ENCODE measurements around the gene TNFAIP8. TPM values are rescaled to one million over a fixed set of nuclear protein-coding genes. Genes with fewer than 3 reads are reported as not detected.

TNFAIP8 gene
- total RNA-seq, 2 experiments from 2014 or later: 121 to 122 TPM

DNA sequence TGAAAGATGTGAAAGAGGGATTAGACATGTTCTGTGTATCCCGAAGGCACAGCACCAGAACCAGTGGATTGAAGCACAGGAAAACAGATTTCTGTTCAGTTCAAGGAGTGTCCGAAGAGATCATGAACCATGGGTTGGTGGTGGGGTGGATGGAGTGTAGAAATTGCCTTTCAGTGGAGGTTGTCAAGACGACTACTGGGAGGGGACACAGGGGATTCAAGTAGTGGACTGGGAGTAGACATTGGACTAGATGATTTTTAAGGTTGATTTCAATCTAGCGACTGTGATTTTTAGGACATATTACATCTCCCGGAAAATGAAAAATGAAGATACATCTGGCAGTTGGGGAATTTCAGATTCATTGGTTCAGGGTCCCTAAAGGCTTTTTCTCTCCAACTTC lies 35.9 kb upstream of the TNFAIP8 start:
- POLR2A ChIA-PET: no interaction called here
- no peak for ATAC-seq (ENCODE audit: low read depth)
- DNase-seq: no peak
- Mint-ChIP-seq H3K36me3 (peaks cover 19% of the 10 kb centered on the region), H3K27ac (peak overlapping the region; percentile 82), H3K4me1 (peaks cover 78% of the 10 kb centered on the region), H3K9me3 (no peaks in the 10 kb centered on the region), H3K4me3 (no peak overlapping the region), H3K27me3 (no peaks in the 10 kb centered on the region)

DNA sequence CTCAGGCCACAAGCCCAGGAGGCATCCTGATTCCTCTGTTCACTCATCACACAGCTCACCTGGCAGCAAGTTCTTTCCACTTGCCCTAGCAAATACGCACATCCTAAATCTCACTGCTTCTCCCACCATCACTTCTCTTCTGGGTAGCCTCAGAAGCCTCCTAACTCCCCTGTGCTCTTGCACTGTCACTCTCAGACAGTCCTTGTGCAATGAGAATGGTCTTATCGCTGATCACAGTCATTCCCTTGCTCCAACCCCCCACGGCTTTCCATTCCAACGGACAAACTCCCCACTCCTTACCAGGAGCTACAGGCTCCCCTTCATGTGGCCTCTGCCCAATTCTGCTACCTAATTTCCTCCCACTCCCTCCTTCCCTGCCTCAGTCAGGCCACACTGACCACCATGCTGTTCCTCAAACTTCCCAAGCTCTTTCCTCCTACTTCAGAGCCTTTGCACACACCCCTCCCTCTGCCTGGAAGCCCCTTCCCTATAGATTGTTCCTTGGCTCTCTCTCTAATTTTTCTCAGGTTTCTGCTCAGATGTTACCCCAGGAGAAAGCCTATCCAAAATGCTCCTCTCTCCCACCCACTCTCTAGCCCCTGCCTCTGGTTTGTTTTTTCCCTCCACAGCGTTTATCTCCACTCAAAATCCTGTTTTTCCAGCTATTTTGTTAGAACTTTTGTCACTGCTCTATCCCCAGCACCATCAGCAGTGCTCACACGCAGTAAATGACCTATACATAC lies 34.1 kb upstream of the TNFAIP8 start:
- peaks cover 24% of the 10 kb centered on the region for H3K36me3 Mint-ChIP-seq
- no peaks in the 10 kb centered on the region for H3K9me3 Mint-ChIP-seq
- ATAC-seq (ENCODE audit: low read depth): no peak
- no peak for DNase-seq
- H3K4me1 Mint-ChIP-seq: peaks cover 75% of the 10 kb centered on the region
- H3K27ac Mint-ChIP-seq: peak overlapping the region; percentile 92
- H3K4me3 Mint-ChIP-seq: peak overlapping the region; percentile 59
- POLR2A ChIA-PET: interaction anchor here (1.1 to 3.7 kb wide), 5 partner anchors 8 to 52 kb away, joined by 3 to 23 read pairs (median 4); no protein-coding TSS in a partner anchor
- no peaks in the 10 kb centered on the region for H3K27me3 Mint-ChIP-seq

DNA sequence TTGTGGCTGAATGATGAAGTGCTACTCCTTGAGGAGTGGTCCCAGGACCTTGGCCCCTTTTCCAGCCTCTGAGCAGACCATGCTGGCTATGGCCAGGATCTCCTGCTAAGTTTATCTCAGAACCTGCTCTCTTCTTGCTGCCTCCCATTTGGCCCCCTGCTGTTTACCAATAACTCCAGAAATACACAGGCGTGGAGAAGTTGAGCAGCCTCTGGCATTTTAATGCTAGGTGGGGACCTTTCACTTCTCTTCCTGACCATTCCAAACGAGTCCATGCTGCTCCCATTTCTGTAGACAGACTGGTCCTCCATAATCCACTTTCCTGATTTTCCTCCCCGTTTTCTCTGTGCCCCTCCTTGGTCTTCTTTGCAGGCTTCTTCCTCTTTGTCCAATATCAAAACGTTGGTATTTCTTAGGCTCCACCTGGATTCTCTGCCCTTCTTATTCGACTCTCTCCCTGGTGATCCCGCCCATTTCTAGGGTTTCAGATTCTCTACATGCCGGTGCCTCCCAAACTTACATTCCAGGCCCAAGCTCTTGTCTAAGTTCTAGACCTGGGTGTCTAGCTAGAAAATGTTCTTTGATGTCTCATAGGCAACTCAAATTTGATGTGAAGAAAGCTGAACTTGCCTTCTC lies 33.4 kb upstream of the TNFAIP8 start:
- DNase-seq: no peak
- POLR2A ChIA-PET: interaction anchor here (1.3 to 3.7 kb wide), 3 partner anchors 8 to 14 kb away, joined by 4 to 23 read pairs (median 8); no protein-coding TSS in a partner anchor
- peaks cover 23% of the 10 kb centered on the region for H3K36me3 Mint-ChIP-seq
- H3K9me3 Mint-ChIP-seq: no peaks in the 10 kb centered on the region
- no peak for ATAC-seq (ENCODE audit: low read depth)
- peaks cover 77% of the 10 kb centered on the region for H3K4me1 Mint-ChIP-seq
- H3K4me3 Mint-ChIP-seq: peak overlapping the region; percentile 76
- H3K27me3 Mint-ChIP-seq: no peaks in the 10 kb centered on the region
- peak overlapping the region; percentile 92 for H3K27ac Mint-ChIP-seq

DNA sequence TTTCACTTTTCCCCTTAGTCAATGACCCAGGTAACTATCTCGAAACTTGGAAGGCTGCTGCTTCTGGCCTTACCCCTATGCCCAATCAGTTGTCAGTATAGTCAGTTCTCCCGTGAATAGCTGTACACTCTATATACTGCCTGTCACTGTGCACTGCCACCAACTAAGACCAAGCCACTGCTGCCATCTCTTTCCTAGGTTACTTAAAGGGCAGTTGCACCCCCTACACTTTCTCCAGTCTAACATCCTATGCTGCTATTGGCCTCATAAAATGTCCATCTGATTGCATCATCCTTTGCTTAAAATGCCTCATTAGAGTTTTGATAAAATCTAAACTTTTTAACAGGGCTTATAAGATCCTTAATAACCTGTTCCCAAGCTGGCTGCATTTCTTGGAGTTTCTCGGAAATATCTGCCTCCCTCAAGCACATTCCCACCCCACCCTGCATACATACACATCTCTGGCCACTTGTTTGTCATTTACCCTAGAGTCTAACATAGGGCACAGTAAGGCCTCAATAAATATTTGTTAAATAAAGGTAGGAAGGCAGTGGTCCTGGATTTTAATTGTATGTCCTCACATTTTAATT lies 32.8 kb upstream of the TNFAIP8 start:
- H3K9me3 Mint-ChIP-seq: no peaks in the 10 kb centered on the region
- DNase-seq (no peak), ATAC-seq (ENCODE audit: low read depth) (peak; percentile 40)
- POLR2A ChIA-PET: interaction anchor here (1.1 to 3.7 kb wide), 2 partner anchors 13 to 17 kb away, joined by 3 to 23 read pairs; no protein-coding TSS in a partner anchor
- peak overlapping the region; percentile 92 for H3K27ac Mint-ChIP-seq
- peak overlapping the region; percentile 76 for H3K4me3 Mint-ChIP-seq
- H3K27me3 Mint-ChIP-seq: no peaks in the 10 kb centered on the region
- peaks cover 23% of the 10 kb centered on the region for H3K36me3 Mint-ChIP-seq
- peaks cover 78% of the 10 kb centered on the region for H3K4me1 Mint-ChIP-seq

DNA sequence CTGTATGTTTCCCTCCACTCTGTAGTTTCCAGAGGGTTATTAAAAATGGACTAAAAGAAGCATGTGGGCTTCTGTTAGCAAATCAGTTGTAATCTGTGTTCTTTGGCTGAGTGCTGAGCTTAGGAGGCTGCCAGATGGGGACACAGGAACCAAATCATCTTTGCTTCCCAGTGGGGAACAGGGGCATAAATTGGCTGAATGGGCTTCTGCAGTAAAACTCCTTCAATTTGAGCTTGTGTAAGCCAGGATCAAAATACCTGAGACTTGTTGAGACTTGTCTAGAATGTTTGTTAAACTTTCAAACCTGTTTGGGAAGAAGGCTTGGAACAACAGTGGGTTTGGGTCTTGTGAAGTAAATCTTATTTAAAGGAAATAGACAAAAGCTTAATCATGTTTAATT lies 32.2 kb upstream of the TNFAIP8 start:
- Mint-ChIP-seq H3K9me3 (no peaks in the 10 kb centered on the region), H3K36me3 (peaks cover 23% of the 10 kb centered on the region), H3K4me1 (peaks cover 78% of the 10 kb centered on the region), H3K27me3 (no peaks in the 10 kb centered on the region), H3K27ac (peak overlapping the region; percentile 57), H3K4me3 (no peak overlapping the region)
- POLR2A ChIA-PET: interaction anchor here (0.7 to 3.7 kb wide), 4 partner anchors 9 to 17 kb away, joined by 3 to 23 read pairs (median 4); no protein-coding TSS in a partner anchor
- ATAC-seq (ENCODE audit: low read depth) (no peak), DNase-seq (no peak)

DNA sequence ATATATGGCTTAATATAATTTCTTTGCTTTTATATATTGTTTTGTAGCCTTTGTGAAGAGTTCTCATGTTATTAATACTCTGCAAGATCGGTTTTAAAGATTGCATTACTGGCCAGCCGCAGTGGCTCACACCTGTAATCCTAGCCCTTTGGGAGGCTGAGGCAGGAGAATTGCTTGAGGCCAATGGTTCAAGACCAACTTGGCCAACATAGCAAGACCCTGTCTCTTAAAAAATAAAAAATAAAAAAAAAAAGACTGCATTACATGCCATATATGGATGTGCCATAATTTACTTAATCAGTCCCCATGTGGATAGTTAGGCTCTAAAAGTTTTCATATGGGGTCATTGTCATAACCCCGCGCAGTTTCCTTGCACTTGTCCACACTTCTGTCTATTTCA lies 31.0 kb upstream of the TNFAIP8 start:
- ATAC-seq (ENCODE audit: low read depth) (no peak), DNase-seq (no peak)
- H3K27ac Mint-ChIP-seq: no peak overlapping the region
- peaks cover 17% of the 10 kb centered on the region for H3K36me3 Mint-ChIP-seq
- H3K4me1 Mint-ChIP-seq: peaks cover 77% of the 10 kb centered on the region
- no peaks in the 10 kb centered on the region for H3K27me3 Mint-ChIP-seq
- no peak overlapping the region for H3K4me3 Mint-ChIP-seq
- H3K9me3 Mint-ChIP-seq: no peaks in the 10 kb centered on the region
- POLR2A ChIA-PET: interaction anchor here (0.7 to 3.7 kb wide), 2 partner anchors 11 to 39 kb away, joined by 4 to 23 read pairs; no protein-coding TSS in a partner anchor

DNA sequence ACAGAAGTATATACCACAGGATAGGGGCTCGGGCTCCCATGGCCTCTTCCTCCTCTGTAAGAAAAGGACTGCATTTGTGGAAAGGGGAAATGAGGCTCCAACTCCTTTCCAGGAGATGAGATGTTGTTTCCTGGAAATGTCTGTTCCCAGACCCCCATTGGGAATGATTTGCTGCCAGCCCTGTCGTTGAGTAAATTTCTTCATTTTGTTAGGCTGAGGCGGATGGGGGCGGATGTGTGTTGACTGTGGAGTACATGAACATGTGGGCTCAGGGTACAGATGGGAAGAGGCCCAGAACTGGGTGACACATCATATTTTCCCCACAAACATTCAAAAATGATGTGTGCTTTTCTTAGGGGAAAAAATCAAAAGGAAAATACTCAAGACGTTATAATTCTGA lies 28.8 kb upstream of the TNFAIP8 start:
- ATAC-seq (ENCODE audit: low read depth): no peak
- POLR2A ChIA-PET: interaction anchor here (1.7 to 3.3 kb wide), 2 partner anchors 12 to 15 kb away, joined by 5 to 15 read pairs; no protein-coding TSS in a partner anchor
- H3K27ac Mint-ChIP-seq: peak overlapping the region; percentile 96
- peaks cover 78% of the 10 kb centered on the region for H3K4me1 Mint-ChIP-seq
- peak overlapping the region; percentile 78 for H3K4me3 Mint-ChIP-seq
- peaks cover 14% of the 10 kb centered on the region for H3K36me3 Mint-ChIP-seq
- no peaks in the 10 kb centered on the region for H3K9me3 Mint-ChIP-seq
- DNase-seq: no peak
- no peaks in the 10 kb centered on the region for H3K27me3 Mint-ChIP-seq

DNA sequence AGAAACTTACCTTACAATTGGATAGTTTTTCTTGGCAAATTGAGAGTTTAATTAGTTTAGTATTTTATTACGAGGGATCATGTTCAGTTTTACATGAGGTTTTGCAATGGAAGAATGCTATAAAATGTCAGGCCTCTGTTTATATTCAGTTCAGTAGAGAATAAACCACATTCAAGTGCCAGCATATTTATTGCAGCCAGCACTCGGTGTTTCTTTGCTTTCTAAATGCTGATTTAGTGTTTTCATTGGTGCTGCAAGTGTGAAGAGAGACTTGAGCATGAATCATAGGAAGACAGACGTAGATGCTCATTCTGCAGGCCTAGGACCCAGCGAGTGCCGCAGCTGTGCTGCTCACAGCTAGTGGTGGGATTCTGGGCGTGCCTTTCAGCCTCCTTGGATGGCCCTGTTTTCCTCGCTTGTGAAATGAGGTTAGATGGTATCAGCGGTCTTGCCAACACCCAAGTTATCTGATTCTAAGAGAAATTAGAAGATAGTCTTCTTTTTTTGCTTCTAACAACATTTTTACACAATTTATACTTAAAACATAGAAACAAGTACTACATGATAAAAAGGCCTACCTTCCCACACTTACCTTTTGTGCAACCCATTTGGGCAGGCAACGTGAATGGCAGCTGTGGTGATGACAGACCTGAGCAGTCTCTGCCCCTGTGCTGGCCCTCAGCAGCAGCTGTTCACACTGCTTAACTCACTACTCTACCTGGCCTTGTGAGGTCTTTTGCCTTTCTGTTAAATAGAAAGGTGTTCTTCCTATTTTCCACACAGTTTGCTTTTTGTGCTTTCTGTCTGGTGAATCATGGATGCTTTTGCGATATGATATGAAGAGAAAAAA lies 26.8 kb upstream of the TNFAIP8 start:
- H3K36me3 Mint-ChIP-seq: peaks cover 16% of the 10 kb centered on the region
- peak overlapping the region; percentile 66 for H3K4me3 Mint-ChIP-seq
- peak overlapping the region; percentile 97 for H3K27ac Mint-ChIP-seq
- H3K4me1 Mint-ChIP-seq: peaks cover 73% of the 10 kb centered on the region
- H3K27me3 Mint-ChIP-seq: no peaks in the 10 kb centered on the region
- DNase-seq (no peak), ATAC-seq (ENCODE audit: low read depth) (peak; percentile 70)
- H3K9me3 Mint-ChIP-seq: no peaks in the 10 kb centered on the region
- POLR2A ChIA-PET: interaction anchor here (0.6 to 3.3 kb wide), 7 partner anchors 7 to 258 kb away, joined by 3 to 19 read pairs (median 8); partner anchors contain the start of gene DMXL1

DNA sequence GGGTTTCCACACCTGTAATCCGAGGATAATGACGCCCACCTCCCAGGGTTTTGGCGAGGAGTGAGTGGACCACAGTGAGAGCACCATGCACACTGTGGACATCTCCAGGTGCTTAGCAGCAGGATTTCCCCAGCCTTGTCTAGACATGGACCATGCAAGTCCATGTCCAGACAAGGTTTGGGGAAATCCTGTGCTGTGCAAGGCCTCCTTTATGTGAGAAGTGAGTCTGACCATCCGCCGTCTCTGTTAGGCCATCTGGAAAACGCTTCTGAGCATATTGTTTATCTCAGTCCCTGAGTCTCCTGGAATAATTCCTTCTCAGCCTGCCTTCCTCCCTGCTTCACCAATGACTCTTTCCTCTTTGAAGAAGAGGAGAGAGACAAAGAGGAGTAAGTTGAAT lies 26.2 kb upstream of the TNFAIP8 start:
- H3K27me3 Mint-ChIP-seq: no peaks in the 10 kb centered on the region
- peak overlapping the region; percentile 76 for H3K4me3 Mint-ChIP-seq
- peak overlapping the region; percentile 97 for H3K27ac Mint-ChIP-seq
- H3K4me1 Mint-ChIP-seq: peaks cover 72% of the 10 kb centered on the region
- POLR2A ChIA-PET: interaction anchor here (1.1 to 3.3 kb wide), 8 partner anchors 8 to 259 kb away, joined by 3 to 19 read pairs (median 6); partner anchors contain the start of gene DMXL1
- no peaks in the 10 kb centered on the region for H3K9me3 Mint-ChIP-seq
- ATAC-seq (ENCODE audit: low read depth) (no peak), DNase-seq (no peak)
- H3K36me3 Mint-ChIP-seq: peaks cover 16% of the 10 kb centered on the region

DNA sequence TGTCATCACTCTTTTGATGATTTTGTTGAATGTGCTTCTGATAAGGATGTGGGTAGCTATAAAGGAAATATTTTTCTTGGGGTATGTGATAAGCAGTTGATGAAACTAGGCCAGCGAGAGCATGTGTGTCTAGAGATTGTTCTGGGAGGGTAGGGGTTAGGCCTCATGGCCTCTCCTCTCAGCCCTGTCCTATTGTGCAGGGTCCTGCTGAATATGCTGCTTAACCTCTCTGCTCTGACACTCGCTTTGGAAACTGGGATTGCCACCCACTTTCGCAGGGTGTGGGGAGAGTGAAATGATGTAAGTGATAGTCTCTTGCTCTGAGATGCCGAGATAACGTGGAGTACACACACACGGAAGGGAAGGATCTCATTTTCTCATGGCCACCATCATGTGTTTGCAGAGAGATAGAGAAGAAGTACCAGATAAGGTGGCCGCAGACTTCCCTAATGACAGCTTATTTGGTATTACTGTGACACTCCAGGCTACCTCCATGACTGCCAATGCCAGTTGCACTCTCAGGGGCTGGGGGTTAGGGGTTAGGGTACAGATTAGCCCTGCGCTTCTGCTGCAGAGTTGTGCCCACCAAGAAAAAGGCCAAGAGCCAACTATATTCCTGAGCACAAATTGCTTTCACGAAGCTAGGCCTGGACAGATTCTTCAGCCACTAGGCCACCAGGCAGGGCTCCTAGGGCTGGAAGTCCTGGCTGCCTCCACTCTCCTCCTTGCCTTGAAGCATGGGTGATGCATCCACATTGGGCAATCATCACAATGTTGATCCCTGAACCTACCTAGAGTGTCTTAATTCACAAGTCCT lies 25.2 kb upstream of the TNFAIP8 start:
- no peaks in the 10 kb centered on the region for H3K27me3 Mint-ChIP-seq
- H3K36me3 Mint-ChIP-seq: peaks cover 16% of the 10 kb centered on the region
- H3K4me1 Mint-ChIP-seq: peaks cover 79% of the 10 kb centered on the region
- no peak for DNase-seq
- peak overlapping the region; percentile 76 for H3K4me3 Mint-ChIP-seq
- ATAC-seq (ENCODE audit: low read depth): peak; percentile 31
- H3K27ac Mint-ChIP-seq: peak overlapping the region; percentile 97
- H3K9me3 Mint-ChIP-seq: no peaks in the 10 kb centered on the region
- POLR2A ChIA-PET: interaction anchor here (1.1 to 3.3 kb wide), 9 partner anchors 9 to 260 kb away, joined by 3 to 19 read pairs (median 5); partner anchors contain the start of gene DMXL1

DNA sequence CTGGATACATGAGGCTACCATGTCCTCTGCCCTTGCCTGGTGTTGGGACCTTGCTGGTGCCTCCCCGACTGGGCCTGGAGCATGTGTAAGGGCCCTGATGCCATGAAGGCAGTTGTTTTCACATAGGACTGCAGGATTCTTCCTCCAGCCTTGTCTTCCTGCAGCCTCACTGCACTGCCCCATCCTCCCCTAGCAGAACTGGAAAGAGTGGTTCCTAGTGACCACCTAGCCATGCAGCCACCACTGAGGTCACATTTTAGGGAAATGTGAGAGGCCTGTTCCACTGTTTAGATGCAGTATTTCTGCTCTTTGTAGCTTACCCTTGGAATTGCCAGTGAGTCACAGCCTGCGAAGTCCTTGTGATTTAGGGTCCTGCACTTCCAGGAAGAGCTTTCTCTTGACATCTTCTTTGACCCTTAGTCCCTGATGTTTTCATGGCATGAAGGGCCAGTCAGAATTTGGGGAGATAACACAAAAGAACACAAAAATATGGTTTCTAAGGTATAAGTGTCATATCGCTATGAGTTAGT lies 24.2 kb upstream of the TNFAIP8 start:
- no peaks in the 10 kb centered on the region for H3K27me3 Mint-ChIP-seq
- POLR2A ChIA-PET: interaction anchor here (0.9 to 3.3 kb wide), 6 partner anchors 9 to 260 kb away, joined by 4 to 19 read pairs (median 6); no protein-coding TSS in a partner anchor
- DNase-seq (no peak), ATAC-seq (ENCODE audit: low read depth) (no peak)
- peak overlapping the region; percentile 28 for H3K4me3 Mint-ChIP-seq
- H3K27ac Mint-ChIP-seq: peak overlapping the region; percentile 97
- peaks cover 76% of the 10 kb centered on the region for H3K4me1 Mint-ChIP-seq
- peaks cover 10% of the 10 kb centered on the region for H3K36me3 Mint-ChIP-seq
- no peaks in the 10 kb centered on the region for H3K9me3 Mint-ChIP-seq
